Lower lobe of right lung (tissue), 2 donors: ENCODE measurements around the gene CCDC51. TPM values are rescaled to one million over a fixed set of nuclear protein-coding genes. Genes with fewer than 3 reads are reported as not detected.
A peak's percentile ranks its signal among the peaks of the same experiment; 100 is the strongest.
"Not testable (repeated sequence)": the region's sequence is repeated elsewhere in the genome, so short reads cannot be mapped to it uniquely, and the experiment has no call there.

Experiments used
- ATAC-seq, 2 donors: fragments of 200-7000 bp; cut with Tn5 transposase; one replicate each; pipeline ENCODE4 v1.9.1; 2020 to 2022; ENCODE audit warnings: mild to moderate bottlenecking in 2 of 2, moderate library complexity in 2 of 2
- DNase-seq: peaks from one replicate; pipeline ENCODE4 v3.0.0-alpha.2; 2020
- H3K27ac ChIP-seq: fragments of 200-600 bp; one replicate; pipeline ENCODE4 v1.8.0; 2022
- H3K27me3 ChIP-seq: fragments of 200-600 bp; one replicate; pipeline ENCODE4 v1.8.0; 2022; ENCODE audit warnings: low read depth
- H3K36me3 ChIP-seq: fragments of 200-600 bp; one replicate; pipeline ENCODE4 v1.8.0; 2022; ENCODE audit warnings: mild to moderate bottlenecking
- H3K4me1 ChIP-seq: fragments of 200-600 bp; one replicate; pipeline ENCODE4 v1.8.0; 2022
- H3K4me3 ChIP-seq: fragments of 200-600 bp; one replicate; pipeline ENCODE4 v1.8.0; 2022; ENCODE audit warnings: mild to moderate bottlenecking
- H3K9me3 ChIP-seq: fragments of 200-600 bp; one replicate; pipeline ENCODE4 v1.8.0; 2022
- CTCF ChIP-seq: fragments of 200-600 bp; IDR thresholded peaks from one replicate; pipeline ENCODE4 v1.8.0; 2022; ENCODE audit warnings: antibody characterized with exemption, mild to moderate bottlenecking
- intact Hi-C: fragments of 100-400 bp; cut with DNase I; formaldehyde crosslinking; loops from one replicate; pipeline ENCODE4 v1.11.0; 2022
- total RNA-seq: library from RNA; stranded (reverse); fragmentation: NEBNext Ultra II Directional; extraction: Animal tissue kit (Norgen Biotek cat#: 25700); gene quantifications from one replicate; pipeline ENCODE4 v1.2.1, GENCODE V29; 2021
- donor health status: DM: no; HTN: yes; CAD: no; lungs with severe emphysema.

CCDC51 gene
- total RNA-seq, 1 donor from 2014 or later, result 8.6 TPM

- H3K4me3 ChIP-seq, result peak overlapping the region; percentile 62
- H3K27ac ChIP-seq, result peak overlapping the region; percentile 100
- intact Hi-C loops, result loop anchor here (10.0 kb wide), 1 partner anchor 90 kb away; the partner anchor contains the start of gene PFKFB4
- no peaks in the 10 kb centered on the region for H3K27me3 ChIP-seq
- no peak for ATAC-seq
- H3K9me3 ChIP-seq, result no peaks in the 10 kb centered on the region
- no peak for TF ChIP-seq CTCF
- peaks cover 50% of the 10 kb centered on the region for H3K36me3 ChIP-seq
- peaks cover 51% of the 10 kb centered on the region for H3K4me1 ChIP-seq
- peak; percentile 56 for DNase-seq
Measured at GRCh38 chr3:48464713-48465221, 24.8 kb upstream of the CCDC51 start.

- Histone ChIP-seq H3K4me1 (peaks cover 41% of the 10 kb centered on the region), H3K27me3 (no peaks in the 10 kb centered on the region), H3K36me3 (peaks cover 50% of the 10 kb centered on the region), H3K4me3 (no peak overlapping the region), H3K27ac (peak overlapping the region; percentile 100), H3K9me3 (no peaks in the 10 kb centered on the region)
- DNase-seq (no peak), ATAC-seq (no peak)
- intact Hi-C loops, result loop anchor here (10.0 kb wide), 1 partner anchor 91 kb away; the partner anchor contains the start of gene PFKFB4
- TF ChIP-seq CTCF, result no peak
Measured at GRCh38 chr3:48463703-48464102, 23.8 kb upstream of the CCDC51 start.

GRCh38 chr3:48461767-48462166 is 21.8 kb upstream of the CCDC51 start:
- H3K4me3 ChIP-seq, H3K27ac ChIP-seq, ATAC-seq, H3K9me3 ChIP-seq, DNase-seq, H3K27me3 ChIP-seq: not testable (repeated sequence)
- H3K36me3 ChIP-seq, result peaks cover 48% of the 10 kb centered on the region
- peaks cover 21% of the 10 kb centered on the region for H3K4me1 ChIP-seq
- intact Hi-C loops, result loop anchor here (10.0 kb wide), 1 partner anchor 93 kb away; the partner anchor contains the start of gene PFKFB4

GRCh38 chr3:48460517-48460902 is 20.6 kb upstream of the CCDC51 start:
- Histone ChIP-seq H3K9me3 (no peaks in the 10 kb centered on the region), H3K4me3 (no peak overlapping the region), H3K27me3 (no peaks in the 10 kb centered on the region), H3K36me3 (peaks cover 57% of the 10 kb centered on the region), H3K27ac (no peak overlapping the region), H3K4me1 (peaks cover 11% of the 10 kb centered on the region)
- TF ChIP-seq CTCF, result no peak
- intact Hi-C loops, result loop anchor here (10.0 kb wide), 1 partner anchor 94 kb away; the partner anchor contains the start of gene PFKFB4
- ATAC-seq (no peak), DNase-seq (no peak)

GRCh38 chr3:48459773-48460516 is 20.0 kb upstream of the CCDC51 start:
- peaks cover 5% of the 10 kb centered on the region for H3K4me1 ChIP-seq
- DNase-seq, result no peak
- H3K9me3 ChIP-seq, result no peaks in the 10 kb centered on the region
- H3K4me3 ChIP-seq, result no peak overlapping the region
- no peak overlapping the region for H3K27ac ChIP-seq
- peak; percentile 65 for ATAC-seq
- peaks cover 63% of the 10 kb centered on the region for H3K36me3 ChIP-seq
- no peak for TF ChIP-seq CTCF
- intact Hi-C loops, result loop anchor here (10.0 kb wide), 1 partner anchor 95 kb away; the partner anchor contains the start of gene PFKFB4
- no peaks in the 10 kb centered on the region for H3K27me3 ChIP-seq

GRCh38 chr3:48459331-48459730 is 19.4 kb upstream of the CCDC51 start:
- H3K27ac ChIP-seq, result no peak overlapping the region
- H3K4me1 ChIP-seq, result no peaks in the 10 kb centered on the region
- H3K36me3 ChIP-seq, result peaks cover 69% of the 10 kb centered on the region
- no peaks in the 10 kb centered on the region for H3K27me3 ChIP-seq
- H3K4me3 ChIP-seq, result no peak overlapping the region
- ATAC-seq, result no peak
- intact Hi-C loops, result no loop called here
- no peaks in the 10 kb centered on the region for H3K9me3 ChIP-seq
- TF ChIP-seq CTCF, result no peak
- no peak for DNase-seq
